ENCODE results near the gene AMPD3. TPM values are rescaled to one million over a fixed set of nuclear protein-coding genes. Genes with fewer than 3 reads are reported as not detected.

Gene AMPD3
- total RNA-seq, 1 experiment from 2014 or later, result 12.5 TPM

DNA sequence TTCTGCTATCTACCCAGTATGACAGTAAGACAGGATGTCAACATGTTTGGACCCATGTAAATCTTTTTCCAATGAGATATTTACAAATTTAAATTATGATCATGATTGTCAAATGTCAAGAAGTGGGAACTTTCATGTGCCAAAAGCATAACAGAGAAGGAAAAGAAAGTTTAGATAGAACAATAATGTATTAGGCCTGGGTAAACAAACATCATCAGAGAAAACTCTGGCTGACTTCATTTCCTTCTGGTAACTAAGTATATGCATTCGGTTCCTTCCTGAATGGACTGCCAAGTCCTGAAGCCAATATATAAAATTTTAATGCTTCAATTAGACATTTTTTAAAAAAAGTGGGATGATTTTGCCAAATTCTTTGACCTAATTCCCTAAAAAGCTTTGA, 69.4 kb downstream of the AMPD3 start:
- H3K4me1 ChIP-seq (ENCODE audit: control insufficient read depth, insufficient read depth, low read length), result no peaks in the 10 kb centered on the region
- intact Hi-C loops (cut with micrococcal nuclease; ENCODE audit: unreplicated experiment), result no loop called here
- ChIA-PET POLR2A (no interaction called here), CTCF (no interaction called here)
- H3K9me3 ChIP-seq (ENCODE audit: control insufficient read depth, insufficient read depth, low read depth, low read length), result no peaks in the 10 kb centered on the region
- TF ChIP-seq SIN3A (IDR thresholded peaks at IDR 0.05; ENCODE audit: borderline replicate concordance, insufficient read depth, low read depth, low read length) (no peak), TCF7L2 (IDR thresholded peaks at IDR 0.05; ENCODE audit: low read depth, low read length) (no peak), POLR2AphosphoS5 (IDR thresholded peaks at IDR 0.05; ENCODE audit: low read depth, low read length) (no peak)
- TF ChIP-seq, protein P1, sequence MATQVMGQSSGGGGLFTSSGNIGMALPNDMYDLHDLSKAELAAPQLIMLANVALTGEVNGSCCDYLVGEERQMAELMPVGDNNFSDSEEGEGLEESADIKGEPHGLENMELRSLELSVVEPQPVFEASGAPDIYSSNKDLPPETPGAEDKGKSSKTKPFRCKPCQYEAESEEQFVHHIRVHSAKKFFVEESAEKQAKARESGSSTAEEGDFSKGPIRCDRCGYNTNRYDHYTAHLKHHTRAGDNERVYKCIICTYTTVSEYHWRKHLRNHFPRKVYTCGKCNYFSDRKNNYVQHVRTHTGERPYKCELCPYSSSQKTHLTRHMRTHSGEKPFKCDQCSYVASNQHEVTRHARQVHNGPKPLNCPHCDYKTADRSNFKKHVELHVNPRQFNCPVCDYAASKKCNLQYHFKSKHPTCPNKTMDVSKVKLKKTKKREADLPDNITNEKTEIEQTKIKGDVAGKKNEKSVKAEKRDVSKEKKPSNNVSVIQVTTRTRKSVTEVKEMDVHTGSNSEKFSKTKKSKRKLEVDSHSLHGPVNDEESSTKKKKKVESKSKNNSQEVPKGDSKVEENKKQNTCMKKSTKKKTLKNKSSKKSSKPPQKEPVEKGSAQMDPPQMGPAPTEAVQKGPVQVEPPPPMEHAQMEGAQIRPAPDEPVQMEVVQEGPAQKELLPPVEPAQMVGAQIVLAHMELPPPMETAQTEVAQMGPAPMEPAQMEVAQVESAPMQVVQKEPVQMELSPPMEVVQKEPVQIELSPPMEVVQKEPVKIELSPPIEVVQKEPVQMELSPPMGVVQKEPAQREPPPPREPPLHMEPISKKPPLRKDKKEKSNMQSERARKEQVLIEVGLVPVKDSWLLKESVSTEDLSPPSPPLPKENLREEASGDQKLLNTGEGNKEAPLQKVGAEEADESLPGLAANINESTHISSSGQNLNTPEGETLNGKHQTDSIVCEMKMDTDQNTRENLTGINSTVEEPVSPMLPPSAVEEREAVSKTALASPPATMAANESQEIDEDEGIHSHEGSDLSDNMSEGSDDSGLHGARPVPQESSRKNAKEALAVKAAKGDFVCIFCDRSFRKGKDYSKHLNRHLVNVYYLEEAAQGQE (IDR thresholded peaks at IDR 0.05; ENCODE audit: insufficient read depth in 1 of 2, low read depth in 2 of 2, low read length in 1 of 2), result no peak
- TF ChIP-seq, protein P2, sequence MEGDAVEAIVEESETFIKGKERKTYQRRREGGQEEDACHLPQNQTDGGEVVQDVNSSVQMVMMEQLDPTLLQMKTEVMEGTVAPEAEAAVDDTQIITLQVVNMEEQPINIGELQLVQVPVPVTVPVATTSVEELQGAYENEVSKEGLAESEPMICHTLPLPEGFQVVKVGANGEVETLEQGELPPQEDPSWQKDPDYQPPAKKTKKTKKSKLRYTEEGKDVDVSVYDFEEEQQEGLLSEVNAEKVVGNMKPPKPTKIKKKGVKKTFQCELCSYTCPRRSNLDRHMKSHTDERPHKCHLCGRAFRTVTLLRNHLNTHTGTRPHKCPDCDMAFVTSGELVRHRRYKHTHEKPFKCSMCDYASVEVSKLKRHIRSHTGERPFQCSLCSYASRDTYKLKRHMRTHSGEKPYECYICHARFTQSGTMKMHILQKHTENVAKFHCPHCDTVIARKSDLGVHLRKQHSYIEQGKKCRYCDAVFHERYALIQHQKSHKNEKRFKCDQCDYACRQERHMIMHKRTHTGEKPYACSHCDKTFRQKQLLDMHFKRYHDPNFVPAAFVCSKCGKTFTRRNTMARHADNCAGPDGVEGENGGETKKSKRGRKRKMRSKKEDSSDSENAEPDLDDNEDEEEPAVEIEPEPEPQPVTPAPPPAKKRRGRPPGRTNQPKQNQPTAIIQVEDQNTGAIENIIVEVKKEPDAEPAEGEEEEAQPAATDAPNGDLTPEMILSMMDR (IDR thresholded peaks at IDR 0.05), result no peak
- peaks cover 3% of the 10 kb centered on the region; the same call in 1 of the 2 replicates for H3K36me3 ChIP-seq (ENCODE audit: control insufficient read depth, insufficient read depth, low read length)
- DNase-seq (ENCODE audit: low read depth, low spot score), result no peak
- in situ Hi-C loops (cut with HindIII; ENCODE audit: low pct_unique_long_range_greater_than_20kb, low sequenced_read_pairs), result no loop called here
- no peak overlapping the region for H3K27ac ChIP-seq (ENCODE audit: low read length)
- H3K27me3 ChIP-seq (ENCODE audit: control insufficient read depth, insufficient read depth, low read length), result no peaks in the 10 kb centered on the region
- no peak overlapping the region for H3K4me3 ChIP-seq (ENCODE audit: low read depth in 2 of 2, low read length in 2 of 2)
- TSS peak; percentile 13 for BruUV-seq (replicated peaks)
- ATAC-seq, result no peak

DNA sequence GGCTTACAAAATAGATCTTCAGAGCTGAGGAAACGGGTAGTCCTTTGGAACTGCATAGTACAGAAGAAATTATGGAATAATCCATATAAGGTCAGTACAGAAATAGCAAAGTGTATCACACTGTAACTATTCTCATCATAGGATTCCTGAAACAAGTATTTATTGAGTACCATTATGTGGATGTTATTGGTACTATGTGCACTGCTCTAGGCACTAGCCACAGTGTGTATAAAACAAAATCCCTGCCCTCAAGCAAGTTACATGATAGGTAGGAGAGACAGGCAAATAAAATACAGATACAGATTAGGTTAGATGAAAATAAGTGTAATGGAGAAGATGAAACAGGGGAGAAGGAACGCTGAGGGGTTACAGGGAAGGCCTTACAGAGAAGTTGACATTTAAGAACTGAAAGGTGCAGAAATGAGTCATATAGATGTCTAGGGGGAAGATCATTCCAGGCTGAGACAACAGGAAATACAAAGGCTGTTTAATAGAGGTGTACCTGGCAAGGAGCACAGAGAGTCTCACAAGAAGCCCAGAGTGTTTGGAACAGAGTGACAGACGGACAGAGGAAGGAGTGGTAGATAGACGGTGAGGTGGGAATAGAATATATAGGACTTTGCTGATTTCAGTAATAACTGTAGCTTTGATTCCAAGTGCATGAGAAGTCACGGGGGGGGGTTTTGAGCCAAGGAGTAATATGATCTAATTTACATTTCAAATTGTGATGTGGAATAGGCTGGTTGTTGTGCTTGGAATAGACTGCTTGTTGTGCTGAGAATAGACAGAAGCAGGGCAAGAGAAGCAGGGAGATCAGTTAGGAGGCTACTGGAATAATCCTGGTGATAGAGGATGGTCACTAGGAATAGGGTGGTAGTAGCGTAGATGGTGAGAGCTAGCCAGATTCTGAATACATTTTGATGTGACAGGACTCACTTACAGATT, 72.2 kb downstream of the AMPD3 start:
- H3K27me3 ChIP-seq (ENCODE audit: control insufficient read depth, insufficient read depth, low read length), result no peaks in the 10 kb centered on the region
- no peak overlapping the region for H3K4me3 ChIP-seq (ENCODE audit: low read depth in 2 of 2, low read length in 2 of 2)
- DNase-seq (ENCODE audit: low read depth, low spot score), result no peak
- intact Hi-C loops (cut with micrococcal nuclease; ENCODE audit: unreplicated experiment), result no loop called here
- TF ChIP-seq, protein P1 (IDR thresholded peaks at IDR 0.05; ENCODE audit: insufficient read depth in 1 of 2, low read depth in 2 of 2, low read length in 1 of 2), result no peak
- TF ChIP-seq TCF7L2 (IDR thresholded peaks at IDR 0.05; ENCODE audit: low read depth, low read length) (no peak), POLR2AphosphoS5 (IDR thresholded peaks at IDR 0.05; ENCODE audit: low read depth, low read length) (no peak), SIN3A (IDR thresholded peaks at IDR 0.05; ENCODE audit: borderline replicate concordance, insufficient read depth, low read depth, low read length) (no peak)
- TF ChIP-seq, protein P2 (IDR thresholded peaks at IDR 0.05), result no peak
- no TSS peak for BruUV-seq (replicated peaks)
- no peak overlapping the region for H3K27ac ChIP-seq (ENCODE audit: low read length)
- CTCF ChIA-PET, result no interaction called here
- ATAC-seq, result peak; percentile 56; the same call in 1 of the 2 replicates
- H3K9me3 ChIP-seq (ENCODE audit: control insufficient read depth, insufficient read depth, low read depth, low read length), result no peaks in the 10 kb centered on the region
- in situ Hi-C loops (cut with HindIII; ENCODE audit: low pct_unique_long_range_greater_than_20kb, low sequenced_read_pairs), result no loop called here
- H3K4me1 ChIP-seq (ENCODE audit: control insufficient read depth, insufficient read depth, low read length), result no peaks in the 10 kb centered on the region
- H3K36me3 ChIP-seq (ENCODE audit: control insufficient read depth, insufficient read depth, low read length), result 0 out of 2 replicates have a peak, but pooled peaks cover 3% of the 10 kb centered on the region
- POLR2A ChIA-PET, result interaction anchor here (0.7 kb wide), 1 partner anchor 71 kb away, joined by 4 read pairs; no protein-coding TSS in a partner anchor

Measured in Panc1 (cell line).